GM12873 (cell line): ENCODE measurements around the gene KRTAP9-9.

Source experiments
- TF ChIP-seq, protein P1 (sequence below): IDR thresholded peaks from 2 replicates; pipeline ENCODE4 v1.5.1; 2012; ENCODE audit warnings: low read depth, mild to moderate bottlenecking, moderate library complexity, low read length, control low read depth; ENCODE audit not compliant: insufficient read depth; ENCODE audit errors: missing control alignments

KRTAP9-9 gene

DNA sequence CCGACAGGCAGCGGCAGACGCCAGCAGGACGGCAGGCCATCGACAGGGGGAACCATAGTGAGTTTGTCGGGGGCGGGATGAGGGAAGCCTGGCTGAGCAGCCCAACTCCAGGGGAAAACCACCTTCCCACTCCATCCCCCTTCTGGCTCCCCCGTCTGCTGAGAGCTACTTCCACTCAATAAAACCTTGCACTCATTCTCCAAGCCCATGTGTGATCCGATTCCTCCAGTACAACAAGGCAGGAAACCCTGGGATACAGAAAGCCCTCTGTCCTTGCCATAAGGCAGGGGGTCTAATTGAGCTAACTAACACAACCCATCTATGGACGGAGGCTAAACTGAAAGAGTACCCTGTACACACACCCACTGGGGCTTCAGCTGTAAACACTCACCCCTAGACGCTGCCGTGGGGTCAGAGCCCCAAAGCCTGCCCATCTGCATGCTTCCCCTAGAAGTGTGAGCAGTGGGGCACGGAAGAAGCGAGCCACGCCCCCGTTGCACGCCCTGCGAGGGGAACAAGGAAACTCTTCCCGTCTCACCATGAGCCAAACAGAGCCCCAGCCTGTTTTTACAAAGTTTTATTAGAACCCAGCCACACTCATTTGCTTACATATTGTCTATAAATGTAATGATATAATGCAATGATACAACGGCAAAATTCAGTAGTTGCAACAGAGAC is 43.4 kb downstream of the KRTAP9-9 start:
- TF ChIP-seq, protein P1, sequence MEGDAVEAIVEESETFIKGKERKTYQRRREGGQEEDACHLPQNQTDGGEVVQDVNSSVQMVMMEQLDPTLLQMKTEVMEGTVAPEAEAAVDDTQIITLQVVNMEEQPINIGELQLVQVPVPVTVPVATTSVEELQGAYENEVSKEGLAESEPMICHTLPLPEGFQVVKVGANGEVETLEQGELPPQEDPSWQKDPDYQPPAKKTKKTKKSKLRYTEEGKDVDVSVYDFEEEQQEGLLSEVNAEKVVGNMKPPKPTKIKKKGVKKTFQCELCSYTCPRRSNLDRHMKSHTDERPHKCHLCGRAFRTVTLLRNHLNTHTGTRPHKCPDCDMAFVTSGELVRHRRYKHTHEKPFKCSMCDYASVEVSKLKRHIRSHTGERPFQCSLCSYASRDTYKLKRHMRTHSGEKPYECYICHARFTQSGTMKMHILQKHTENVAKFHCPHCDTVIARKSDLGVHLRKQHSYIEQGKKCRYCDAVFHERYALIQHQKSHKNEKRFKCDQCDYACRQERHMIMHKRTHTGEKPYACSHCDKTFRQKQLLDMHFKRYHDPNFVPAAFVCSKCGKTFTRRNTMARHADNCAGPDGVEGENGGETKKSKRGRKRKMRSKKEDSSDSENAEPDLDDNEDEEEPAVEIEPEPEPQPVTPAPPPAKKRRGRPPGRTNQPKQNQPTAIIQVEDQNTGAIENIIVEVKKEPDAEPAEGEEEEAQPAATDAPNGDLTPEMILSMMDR = no peak

DNA sequence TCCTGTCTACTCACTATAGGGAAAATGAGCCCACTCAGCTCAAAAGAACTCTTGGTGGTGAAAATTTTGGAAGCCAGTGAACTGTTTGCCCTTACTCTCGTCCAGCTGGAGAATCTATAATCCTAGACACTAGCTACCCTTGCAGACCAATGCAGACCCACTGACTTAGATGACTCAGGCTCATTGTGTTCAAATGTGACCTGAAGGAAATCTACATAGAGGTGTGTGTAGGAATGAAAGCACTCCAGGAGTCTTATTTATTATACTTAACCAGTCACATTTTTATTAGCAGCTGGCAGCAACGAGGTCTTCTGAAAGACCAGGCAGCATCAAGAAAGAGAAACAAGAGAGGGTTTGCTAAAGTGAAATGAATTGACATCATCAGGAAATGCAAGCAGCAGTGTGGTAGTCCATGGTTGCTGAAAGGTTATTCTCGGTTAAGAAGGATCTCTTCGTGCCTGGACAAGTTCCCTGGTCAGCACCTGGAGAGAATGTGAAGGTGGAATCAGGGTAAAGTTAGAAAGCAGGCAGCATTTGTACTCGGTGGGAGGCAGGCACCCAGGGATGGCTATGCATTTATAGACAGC is 46.1 kb downstream of the KRTAP9-9 start:
- TF ChIP-seq, protein P1 = no peak

DNA sequence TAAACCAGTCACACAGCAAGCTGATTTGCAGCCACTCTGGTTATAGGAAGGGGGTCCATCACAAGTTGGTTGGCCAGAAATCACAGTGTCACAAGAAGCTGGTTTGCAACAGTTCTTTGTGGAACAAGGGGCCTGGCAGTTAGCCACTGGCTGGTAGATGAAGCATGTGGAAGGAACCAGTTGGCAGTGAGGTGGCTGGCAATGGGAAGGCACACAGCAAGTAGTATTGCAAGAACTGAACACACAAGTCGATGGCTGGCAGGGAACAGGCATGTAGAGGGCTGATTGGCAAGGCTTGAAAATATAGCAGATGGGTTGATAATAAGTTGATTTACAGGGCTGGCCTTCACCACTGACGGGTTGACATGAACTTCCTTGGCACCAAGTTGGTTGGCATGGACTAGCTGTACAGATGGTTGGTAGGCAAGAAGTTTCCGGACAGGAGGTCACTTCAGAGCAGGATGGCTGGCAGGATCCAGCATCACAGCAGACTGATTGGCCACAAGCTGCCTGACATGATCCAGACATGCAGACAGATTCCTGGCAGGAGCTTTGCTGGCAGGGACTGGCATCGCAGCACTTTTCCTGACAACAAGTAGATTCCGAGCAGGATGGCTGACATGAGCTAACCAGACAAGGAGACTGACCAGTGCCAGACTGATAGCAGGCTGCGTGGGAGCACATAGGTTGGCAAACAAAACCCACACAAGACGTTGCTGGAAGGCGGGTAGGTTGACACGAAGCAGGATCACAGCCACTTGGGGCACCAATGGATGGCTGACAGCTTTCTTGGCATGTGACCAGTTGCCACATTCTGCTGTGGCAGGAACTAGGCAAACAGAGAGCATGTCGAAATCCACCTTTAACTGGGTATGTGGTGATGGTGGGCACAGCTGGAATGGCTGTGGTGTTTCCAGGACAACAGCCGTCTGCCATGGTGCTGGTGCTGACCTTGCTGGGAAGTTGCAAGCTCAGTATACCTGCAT is 47.0 kb downstream of the KRTAP9-9 start, which contains the start of gene KRTAP29-1:
TSS of gene KRTAP29-1 (minus strand) at position 936 of the 986 bp plus-strand sequence. CDS start at position 936, 0 bp downstream.
- TF ChIP-seq, protein P1 = no peak

DNA sequence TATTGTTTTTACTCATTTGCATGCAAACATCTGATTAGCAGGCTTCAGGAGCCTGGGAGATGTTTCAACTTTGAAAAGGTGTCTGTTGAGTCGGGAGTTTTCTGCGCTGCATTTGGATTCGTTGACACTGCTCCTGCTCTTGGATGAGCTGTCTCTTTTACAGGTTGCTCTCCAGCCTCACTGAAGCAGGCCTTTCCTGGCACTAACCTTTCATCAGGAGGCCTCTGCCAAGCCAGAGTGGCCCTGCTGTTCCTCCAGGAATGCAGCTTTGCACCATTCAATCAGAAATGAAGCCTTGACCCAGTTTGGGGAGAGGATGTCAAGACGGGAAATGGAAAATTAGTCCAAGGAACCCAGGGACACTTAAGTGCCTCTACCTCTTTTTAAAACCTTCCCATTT is 47.8 kb downstream of the KRTAP9-9 start:
- TF ChIP-seq, protein P1 = no peak

DNA sequence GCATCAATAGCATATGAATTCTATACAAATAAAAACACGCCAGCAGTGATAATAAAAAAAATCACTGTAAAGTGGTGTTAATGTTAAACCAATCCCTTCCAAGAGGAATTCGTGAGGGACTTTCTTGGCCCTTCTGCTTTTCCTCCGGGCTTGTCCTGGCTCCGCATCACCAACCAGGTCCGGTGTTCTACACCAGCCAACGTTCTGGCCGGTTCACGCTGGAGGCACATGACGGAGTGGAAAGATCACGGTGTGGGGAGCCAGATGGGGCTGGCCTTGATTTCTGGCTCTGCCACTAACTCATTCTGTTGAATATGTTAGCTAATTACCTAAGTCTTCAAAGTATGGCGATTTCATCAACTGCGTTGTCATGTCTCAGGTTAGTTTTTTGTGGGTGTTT is 48.9 kb downstream of the KRTAP9-9 start:
- TF ChIP-seq, protein P1 = no peak
